A673 (cell line): ENCODE measurements around the gene GPR31.

Experiments used
- CTCF ChIP-seq: fragments of 300-800, 200-600 bp; sonication (generic); conservative IDR thresholded peaks from 2 replicates; pipeline ENCODE4 v1.5.1; 2017; ENCODE audit warnings: low read depth, mild to moderate bottlenecking, antibody characterized with exemption, low read length, moderate library complexity, mixed read lengths
- EZH2 ChIP-seq: fragments of 200-600 bp; sonication (generic); IDR thresholded peaks from 2 replicates; pipeline ENCODE4 v1.6.1; 2017; ENCODE audit warnings: borderline replicate concordance, low read depth, mild to moderate bottlenecking, mixed read lengths, antibody characterized with exemption, low read length; ENCODE audit not compliant: poor library complexity, severe bottlenecking

DNA sequence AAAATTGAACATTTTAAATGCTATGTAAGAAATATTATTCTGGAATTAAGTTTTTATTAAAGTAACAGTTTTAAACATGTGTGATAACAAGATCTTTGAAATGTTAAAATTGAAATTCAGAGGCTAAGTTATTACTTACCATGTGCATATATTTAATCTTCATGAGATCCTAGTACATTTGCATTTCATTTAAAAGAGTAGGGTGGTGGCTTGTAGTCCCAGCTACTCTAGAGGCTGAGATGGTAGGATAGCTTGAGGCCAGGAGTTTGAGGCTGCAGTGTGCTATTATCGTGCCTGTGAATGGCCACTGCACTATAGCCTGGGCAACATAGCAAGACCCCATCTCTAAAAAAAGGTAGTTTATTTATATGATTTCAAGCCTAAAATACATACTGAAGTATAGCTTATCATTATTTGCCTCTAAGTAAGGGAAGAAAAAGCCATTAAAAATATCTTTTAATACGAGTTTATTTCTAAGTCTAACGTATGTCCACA, 31.9 kb downstream of the GPR31 start:
- TF ChIP-seq CTCF (no peak), EZH2 (no peak)
